22Rv1 (cell line): ENCODE results near the gene GPC5.

Experiments used
- CTCF ChIP-seq: fragments of 450-650 bp; IDR thresholded peaks from 2 replicates; pipeline ENCODE4 v1.5.1; 2017; ENCODE audit warnings: mild to moderate bottlenecking
- ZFX ChIP-seq: fragments of 450-650 bp; IDR thresholded peaks from 2 replicates; pipeline ENCODE4 v1.6.1; 2017; ENCODE audit warnings: antibody characterized with exemption, borderline replicate concordance

GRCh38 chr13:92384410-92384809, 986.0 kb downstream of the GPC5 start:
- TF ChIP-seq CTCF: no peak
- TF ChIP-seq ZFX: no peak
